Ishikawa (cell line): ENCODE data around the gene RPL38.
A peak's percentile ranks its signal among the peaks of the same experiment; 100 is the strongest.

Experiments
- CEBPB ChIP-seq: IDR thresholded peaks from 2 replicates; pipeline ENCODE4 v1.6.1; 2012
- CREB1 ChIP-seq: IDR thresholded peaks from 2 replicates; pipeline ENCODE4 v1.6.1; 2012; ENCODE audit warnings: low read depth
- EGR1 ChIP-seq: IDR thresholded peaks from 2 replicates; pipeline ENCODE4 v1.6.1; 2012
- EP300 ChIP-seq: IDR thresholded peaks from 2 replicates; pipeline ENCODE4 v1.6.1; 2012; ENCODE audit warnings: borderline replicate concordance
- FOXM1 ChIP-seq: IDR thresholded peaks from 2 replicates; pipeline ENCODE4 v1.6.1; 2012; ENCODE audit warnings: low read depth, borderline replicate concordance
- NFIC ChIP-seq: IDR thresholded peaks from 2 replicates; pipeline ENCODE4 v1.6.1; 2012
- RAD21 ChIP-seq: IDR thresholded peaks from 2 replicates; pipeline ENCODE4 v1.6.1; 2012; ENCODE audit warnings: low read depth
- TAF1 ChIP-seq: IDR thresholded peaks from 2 replicates; pipeline ENCODE4 v1.6.1; 2012; ENCODE audit warnings: low read depth, mild to moderate bottlenecking
- TCF12 ChIP-seq: IDR thresholded peaks from 2 replicates; pipeline ENCODE4 v1.6.1; 2012; ENCODE audit warnings: low read depth
- TEAD4 ChIP-seq: IDR thresholded peaks from 2 replicates; pipeline ENCODE4 v1.6.1; 2012
- YY1 ChIP-seq: IDR thresholded peaks from 2 replicates; pipeline ENCODE4 v1.6.1; 2012; ENCODE audit warnings: low read depth
- ZBTB7A ChIP-seq: IDR thresholded peaks from 2 replicates; pipeline ENCODE4 v1.6.1; 2012; ENCODE audit warnings: low read depth
- TF ChIP-seq, protein P1 (sequence below): IDR thresholded peaks from 2 replicates; pipeline ENCODE4 v1.6.1; 2012
- TF ChIP-seq, protein P2 (sequence below): IDR thresholded peaks from 2 replicates; pipeline ENCODE4 v1.6.1; 2012
- TF ChIP-seq, protein P3 (sequence below): IDR thresholded peaks from 2 replicates; pipeline ENCODE4 v1.6.1; 2012; ENCODE audit warnings: low read depth, mild to moderate bottlenecking

The RPL38 gene

DNA sequence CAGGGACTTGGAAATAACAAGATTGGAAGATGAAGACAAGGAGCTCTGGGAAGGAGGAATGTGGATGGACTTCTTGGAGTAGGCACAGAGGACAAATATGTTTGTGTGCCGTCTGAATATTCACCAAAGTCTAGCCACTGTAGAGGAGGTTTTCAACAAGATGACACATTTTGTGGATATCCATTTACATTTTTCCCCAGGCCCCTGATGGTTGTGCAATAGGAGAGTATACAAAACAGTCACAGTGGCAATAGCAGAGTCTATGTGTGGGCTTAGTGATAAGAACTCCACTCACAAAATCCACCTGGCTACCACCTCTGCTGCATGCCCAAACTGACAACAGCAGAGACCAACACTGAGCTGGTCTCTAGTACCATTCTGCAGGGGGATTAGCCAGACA, 32.6 kb upstream of the RPL38 start:
- TF ChIP-seq EP300, result no peak
- TF ChIP-seq RAD21, result no peak
- TF ChIP-seq EGR1, result no peak
- no peak for TF ChIP-seq CREB1
- no peak for TF ChIP-seq NFIC
- TF ChIP-seq TEAD4, result no peak
- TF ChIP-seq TAF1, result no peak
- no peak for TF ChIP-seq FOXM1
- TF ChIP-seq, protein P1, sequence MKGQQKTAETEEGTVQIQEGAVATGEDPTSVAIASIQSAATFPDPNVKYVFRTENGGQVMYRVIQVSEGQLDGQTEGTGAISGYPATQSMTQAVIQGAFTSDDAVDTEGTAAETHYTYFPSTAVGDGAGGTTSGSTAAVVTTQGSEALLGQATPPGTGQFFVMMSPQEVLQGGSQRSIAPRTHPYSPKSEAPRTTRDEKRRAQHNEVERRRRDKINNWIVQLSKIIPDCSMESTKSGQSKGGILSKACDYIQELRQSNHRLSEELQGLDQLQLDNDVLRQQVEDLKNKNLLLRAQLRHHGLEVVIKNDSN, result no peak
- no peak for TF ChIP-seq ZBTB7A
- TF ChIP-seq TCF12, result no peak
- TF ChIP-seq, protein P2, sequence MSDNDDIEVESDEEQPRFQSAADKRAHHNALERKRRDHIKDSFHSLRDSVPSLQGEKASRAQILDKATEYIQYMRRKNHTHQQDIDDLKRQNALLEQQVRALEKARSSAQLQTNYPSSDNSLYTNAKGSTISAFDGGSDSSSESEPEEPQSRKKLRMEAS, result no peak
- no peak for TF ChIP-seq YY1
- no peak for TF ChIP-seq CEBPB
- TF ChIP-seq, protein P3, sequence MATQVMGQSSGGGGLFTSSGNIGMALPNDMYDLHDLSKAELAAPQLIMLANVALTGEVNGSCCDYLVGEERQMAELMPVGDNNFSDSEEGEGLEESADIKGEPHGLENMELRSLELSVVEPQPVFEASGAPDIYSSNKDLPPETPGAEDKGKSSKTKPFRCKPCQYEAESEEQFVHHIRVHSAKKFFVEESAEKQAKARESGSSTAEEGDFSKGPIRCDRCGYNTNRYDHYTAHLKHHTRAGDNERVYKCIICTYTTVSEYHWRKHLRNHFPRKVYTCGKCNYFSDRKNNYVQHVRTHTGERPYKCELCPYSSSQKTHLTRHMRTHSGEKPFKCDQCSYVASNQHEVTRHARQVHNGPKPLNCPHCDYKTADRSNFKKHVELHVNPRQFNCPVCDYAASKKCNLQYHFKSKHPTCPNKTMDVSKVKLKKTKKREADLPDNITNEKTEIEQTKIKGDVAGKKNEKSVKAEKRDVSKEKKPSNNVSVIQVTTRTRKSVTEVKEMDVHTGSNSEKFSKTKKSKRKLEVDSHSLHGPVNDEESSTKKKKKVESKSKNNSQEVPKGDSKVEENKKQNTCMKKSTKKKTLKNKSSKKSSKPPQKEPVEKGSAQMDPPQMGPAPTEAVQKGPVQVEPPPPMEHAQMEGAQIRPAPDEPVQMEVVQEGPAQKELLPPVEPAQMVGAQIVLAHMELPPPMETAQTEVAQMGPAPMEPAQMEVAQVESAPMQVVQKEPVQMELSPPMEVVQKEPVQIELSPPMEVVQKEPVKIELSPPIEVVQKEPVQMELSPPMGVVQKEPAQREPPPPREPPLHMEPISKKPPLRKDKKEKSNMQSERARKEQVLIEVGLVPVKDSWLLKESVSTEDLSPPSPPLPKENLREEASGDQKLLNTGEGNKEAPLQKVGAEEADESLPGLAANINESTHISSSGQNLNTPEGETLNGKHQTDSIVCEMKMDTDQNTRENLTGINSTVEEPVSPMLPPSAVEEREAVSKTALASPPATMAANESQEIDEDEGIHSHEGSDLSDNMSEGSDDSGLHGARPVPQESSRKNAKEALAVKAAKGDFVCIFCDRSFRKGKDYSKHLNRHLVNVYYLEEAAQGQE, result no peak

DNA sequence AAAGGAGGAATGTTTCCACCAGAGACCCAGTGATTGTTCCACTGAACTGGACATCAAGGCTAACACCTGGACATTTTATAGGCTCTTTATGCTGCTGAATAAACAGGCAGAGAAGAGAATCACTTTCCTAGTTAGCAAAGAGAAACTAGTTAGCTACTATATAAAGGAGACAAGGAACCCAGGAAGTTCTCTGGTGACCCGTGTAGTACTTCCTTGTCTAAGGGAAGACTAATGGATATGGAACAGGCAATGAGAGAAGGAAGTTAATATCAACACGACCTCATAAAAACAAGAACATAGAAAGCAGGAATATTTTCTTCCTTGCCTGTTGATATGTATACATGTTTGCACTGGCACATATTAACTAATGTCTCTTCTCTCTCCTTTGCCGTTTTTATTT, 30.8 kb upstream of the RPL38 start:
- TF ChIP-seq ZBTB7A (no peak), FOXM1 (no peak), CEBPB (no peak), YY1 (no peak), TCF12 (no peak), EGR1 (no peak), EP300 (no peak), TAF1 (no peak), RAD21 (no peak), TEAD4 (no peak), NFIC (no peak), CREB1 (no peak)
- TF ChIP-seq, protein P3, result no peak
- TF ChIP-seq, protein P1, result no peak
- TF ChIP-seq, protein P2, result no peak

DNA sequence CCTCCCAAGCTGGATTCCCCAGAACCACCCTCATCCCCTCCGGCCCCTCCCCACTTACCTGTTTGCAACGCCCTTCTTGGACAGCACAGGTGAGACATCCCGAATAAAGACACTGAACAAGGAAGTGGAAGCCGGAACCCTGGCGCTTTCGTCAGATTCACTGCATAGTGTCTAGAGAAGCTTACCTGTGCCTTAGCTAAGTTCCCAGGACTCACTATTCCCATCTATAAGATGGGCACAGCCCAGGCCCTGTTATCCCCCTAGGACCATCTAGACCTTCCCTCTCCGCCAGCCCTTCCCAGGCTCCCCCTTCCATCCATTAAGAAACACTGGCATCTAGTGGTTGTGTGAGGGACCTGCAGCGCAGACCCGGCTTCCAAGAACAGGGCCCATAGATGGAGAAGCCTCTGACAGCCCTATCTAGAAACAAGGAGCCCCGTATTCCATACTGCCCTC, 26.9 kb upstream of the RPL38 start:
- TF ChIP-seq, protein P3, result no peak
- TF ChIP-seq TCF12 (no peak), YY1 (no peak), CREB1 (no peak), RAD21 (peak; percentile 96)
- TF ChIP-seq, protein P1, result no peak

DNA sequence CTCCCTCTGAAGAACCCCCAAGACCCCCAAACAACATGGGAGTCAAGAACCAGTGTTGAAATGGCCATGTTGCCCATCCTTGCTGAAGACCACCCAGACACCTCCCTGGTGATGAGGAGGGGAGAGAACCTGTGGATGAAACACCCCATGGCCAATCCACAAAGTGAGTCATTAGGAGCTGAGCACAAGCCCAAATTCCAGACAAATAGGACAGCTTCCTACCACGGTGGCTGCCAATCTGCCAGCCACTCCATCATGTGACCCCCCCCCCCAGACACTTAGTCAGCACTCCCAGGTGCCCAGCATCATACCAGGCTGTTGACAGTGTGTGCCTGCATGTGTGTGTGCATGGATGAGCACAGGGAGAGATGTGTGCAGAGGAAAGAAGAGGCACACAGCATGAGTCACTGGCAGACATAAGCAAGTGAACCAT, 26.4 kb upstream of the RPL38 start:
- TF ChIP-seq ZBTB7A, result no peak
- no peak for TF ChIP-seq FOXM1
- TF ChIP-seq EGR1, result no peak
- TF ChIP-seq NFIC, result no peak
